HG02798 (cell line): ENCODE measurements around the gene PARD3B.
"Not testable (repeated sequence)": the region's sequence is repeated elsewhere in the genome, so short reads cannot be mapped to it uniquely, and the experiment has no call there.

Experiments
- ATAC-seq: cut with Tn5 transposase; IDR thresholded peaks from one replicate; pipeline ENCODE4 v1.9.1; 2021; ENCODE audit warnings: mild to moderate bottlenecking; ENCODE audit not compliant: unreplicated experiment, poor library complexity

The PARD3B gene

GRCh38 chr2:205462681-205463345, 917.5 kb downstream of the PARD3B start:
- no peak for ATAC-seq

DNA sequence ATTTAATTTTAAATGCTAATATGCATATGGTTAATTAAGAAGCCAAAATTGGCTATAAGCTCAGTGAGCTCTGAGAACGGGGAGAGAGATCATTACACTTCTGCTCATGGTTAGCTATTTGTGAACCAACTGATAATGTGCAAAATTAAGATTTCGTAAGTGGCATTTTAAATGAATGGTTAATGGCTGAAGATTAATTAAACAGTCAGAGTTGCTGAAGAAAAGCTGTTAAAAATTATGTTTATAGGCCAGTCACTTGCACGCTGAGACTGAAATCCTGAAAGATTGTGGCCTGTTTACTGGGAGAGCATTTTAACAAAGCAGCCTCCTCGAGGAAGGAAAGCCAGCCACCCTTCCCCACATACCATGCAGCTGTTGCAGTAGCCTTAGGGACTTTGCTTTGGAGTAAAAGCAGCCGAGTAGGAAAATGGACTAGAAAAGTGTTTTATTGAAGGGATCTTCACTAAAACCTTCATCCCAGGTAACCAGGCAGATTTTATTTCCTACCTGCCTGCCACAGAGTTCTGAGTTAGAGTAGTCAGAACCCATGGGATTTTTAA, 918.3 kb downstream of the PARD3B start:
- ATAC-seq, result no peak

- no peak for ATAC-seq
These were observed 919.4 kb downstream of the PARD3B start for GRCh38 chr2:205464681-205465080.

GRCh38 chr2:205465791-205466190, 920.5 kb downstream of the PARD3B start:
- ATAC-seq, result no peak

GRCh38 chr2:205471776-205472175, 926.5 kb downstream of the PARD3B start:
- no peak for ATAC-seq

- no peak for ATAC-seq
These were observed 928.5 kb downstream of the PARD3B start for GRCh38 chr2:205473791-205474190.

DNA sequence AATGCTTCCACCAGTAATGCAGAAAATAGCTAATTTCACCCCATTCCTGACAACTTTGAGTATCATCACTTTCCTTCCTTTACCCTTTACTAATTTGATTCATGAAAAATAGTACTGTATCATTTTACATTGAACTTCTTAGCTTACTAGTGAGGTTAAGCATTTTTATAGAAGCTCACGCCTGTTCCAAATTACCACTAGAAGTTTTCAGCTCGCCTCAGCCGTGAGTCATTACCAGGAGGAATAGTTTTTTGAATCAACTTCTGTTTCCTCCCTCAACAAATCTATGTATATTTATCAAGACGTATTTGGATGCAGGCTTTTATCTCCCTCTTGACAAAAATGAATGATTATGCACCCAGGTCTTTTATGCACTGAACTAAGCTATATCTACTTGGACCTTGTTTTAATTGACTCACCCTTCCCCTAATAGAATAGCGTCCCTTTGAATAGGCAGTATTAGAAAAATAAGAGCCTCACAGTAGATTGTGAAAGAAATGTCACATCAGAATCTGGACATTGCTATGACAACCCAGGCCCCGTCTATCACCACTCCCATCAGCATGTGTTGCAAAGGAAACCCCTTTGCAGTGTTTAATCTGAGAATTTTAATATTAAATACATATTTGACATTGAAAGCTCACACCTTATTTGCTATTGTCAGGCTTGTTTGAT, 929.6 kb downstream of the PARD3B start:
- no peak for ATAC-seq

GRCh38 chr2:205475416-205475768, 930.1 kb downstream of the PARD3B start:
- ATAC-seq, result no peak

DNA sequence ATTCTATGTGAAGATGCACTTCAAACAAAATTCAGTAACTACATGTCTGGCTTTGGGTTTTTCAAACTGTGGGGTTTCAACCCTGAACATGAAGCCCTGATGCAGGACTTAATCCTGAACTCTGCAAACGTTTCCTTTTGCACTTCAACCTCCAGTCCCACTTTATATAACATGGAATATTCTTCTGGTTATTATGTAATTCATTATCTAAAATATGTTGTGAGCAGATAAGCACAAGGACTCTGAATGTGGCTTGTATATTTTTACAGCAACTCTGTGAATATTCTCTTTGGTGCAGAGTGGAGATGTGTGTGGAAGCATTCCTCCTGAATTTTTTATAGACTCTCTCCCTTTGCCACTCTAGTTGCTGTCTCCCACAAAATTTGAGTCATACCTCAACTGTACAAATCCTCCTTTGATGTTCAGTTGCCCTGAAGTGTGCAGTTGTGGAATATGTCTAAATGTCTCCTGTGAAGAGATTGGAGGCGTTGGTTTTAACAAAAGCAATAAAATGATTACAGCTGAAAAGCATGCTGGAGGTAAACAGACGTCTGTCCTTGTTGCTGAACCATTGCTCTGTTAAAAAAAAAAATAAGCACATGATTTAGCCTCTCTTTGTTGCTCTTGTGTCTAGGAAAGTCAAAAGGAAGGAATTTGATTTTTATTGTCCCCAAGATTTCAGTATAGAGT, 931.9 kb downstream of the PARD3B start:
- no peak for ATAC-seq

DNA sequence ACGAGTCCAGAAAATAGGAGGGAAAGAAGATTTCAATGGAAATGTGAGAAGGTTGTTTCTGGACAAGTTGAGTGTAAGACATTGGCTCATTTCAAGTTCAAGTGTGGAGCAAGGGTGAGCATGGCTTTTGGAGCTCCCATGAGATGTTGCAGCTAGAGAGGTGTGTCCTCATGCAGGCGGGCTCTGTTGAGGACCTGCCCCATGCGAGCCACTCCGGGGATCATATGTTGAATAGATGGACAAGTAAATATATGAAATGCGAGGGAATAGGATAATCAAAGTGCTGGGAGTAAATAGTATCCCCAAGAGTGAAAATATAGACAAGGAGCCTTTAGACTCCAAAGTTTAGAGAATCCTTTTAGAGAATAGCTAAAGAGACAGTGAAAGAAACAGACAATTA, 936.6 kb downstream of the PARD3B start:
- ATAC-seq, result no peak

- ATAC-seq, result no peak
These were observed 937.3 kb downstream of the PARD3B start for GRCh38 chr2:205482399-205483081.

DNA sequence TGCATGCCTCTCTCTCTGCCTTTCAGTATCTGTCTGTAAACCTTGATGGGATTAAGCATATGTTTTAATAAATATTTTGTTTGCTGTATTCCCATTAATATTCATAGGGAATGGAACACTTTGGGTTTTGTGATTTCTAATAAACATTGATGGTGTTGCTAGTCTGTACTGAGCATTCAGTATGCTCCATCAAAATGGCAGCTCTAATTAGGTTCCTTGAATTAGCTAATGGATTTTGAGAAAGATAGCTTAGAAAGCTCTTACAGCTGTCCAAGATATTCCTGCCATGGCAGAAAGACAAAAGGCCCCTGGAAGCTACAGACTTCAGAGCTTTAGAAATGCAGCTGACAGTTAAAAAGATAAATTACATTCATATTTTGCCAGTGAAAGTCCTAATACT, 937.8 kb downstream of the PARD3B start:
- no peak for ATAC-seq

GRCh38 chr2:205484215-205484614, 938.9 kb downstream of the PARD3B start:
- no peak for ATAC-seq

- ATAC-seq, result no peak
These were observed 939.5 kb downstream of the PARD3B start for GRCh38 chr2:205484764-205485163.

GRCh38 chr2:205493528-205493927, 948.3 kb downstream of the PARD3B start:
- not testable (repeated sequence) for ATAC-seq

GRCh38 chr2:205494537-205495235, 949.4 kb downstream of the PARD3B start:
- ATAC-seq, result no peak

GRCh38 chr2:205495819-205496218, 950.5 kb downstream of the PARD3B start:
- no peak for ATAC-seq

- ATAC-seq, result no peak
These were observed 951.1 kb downstream of the PARD3B start for GRCh38 chr2:205496370-205496769.

- ATAC-seq, result no peak
These were observed 951.5 kb downstream of the PARD3B start for GRCh38 chr2:205496772-205497171.

GRCh38 chr2:205499006-205499405, 953.7 kb downstream of the PARD3B start:
- ATAC-seq, result no peak
